GM12878 (cell line): Measurements from ENCODE around the gene TBC1D10A. TPM values are rescaled to one million over a fixed set of nuclear protein-coding genes. Genes with fewer than 3 reads are reported as not detected.

Source experiments
- ATAC-seq: fragments of 200-7000 bp; cut with Tn5 transposase; 3 replicates; pipeline ENCODE4 v1.9.1; 2020; ENCODE audit warnings: mild to moderate bottlenecking, moderate library complexity
- BruUV-seq: library from RNA; stranded (reverse); fragments of 400-500 nt; replicated peaks from 2 replicates; lab custom pipeline; 2021; lab: Mats Ljungman, UMichigan
- CTCF ChIA-PET: fragments of 300-600 bp; sonication (Branson Sonifier 250); formaldehyde crosslinking; extraction: SDS; loops from one replicate; lab custom pipeline; 2021; ENCODE audit warnings: inconsistent platforms; lab: Yijun Ruan, JAX
- POLR2A ChIA-PET: fragments of 350-600 bp; formaldehyde crosslinking; extraction: SDS; loops from one replicate; lab custom pipeline; 2021; ENCODE audit warnings: inconsistent platforms; lab: Charles Lee
- RAD21 ChIA-PET: fragments of 300-600 bp; sonication (Branson Sonifier 250); formaldehyde crosslinking; loops from one replicate; lab custom pipeline; 2023; ENCODE audit warnings: antibody characterized with exemption; ENCODE audit not compliant: unreplicated experiment; lab: Charles Lee
- SMC1A ChIA-PET: fragments of 300-600 bp; sonication (Branson Sonifier 250); formaldehyde crosslinking; loops from one replicate; lab custom pipeline; 2023; ENCODE audit not compliant: unreplicated experiment, uncharacterized antibody; lab: Charles Lee
- DNase-seq: peaks from one replicate; pipeline ENCODE4 v3.0.0-alpha.2; 2011; ENCODE audit warnings: low read depth, low spot score
- FAIRE-seq: peaks from 3 replicates; lab custom pipeline; 2011; peaks lifted over from hg19 to GRCh38; lab: Jason Lieb, UNC
- H2AFZ ChIP-seq: 2 replicates; pipeline ENCODE4 v1.6.0; 2011; ENCODE audit warnings: low read depth, low read length, control low read depth; ENCODE audit not compliant: control insufficient read depth
- H3K27ac ChIP-seq: 2 replicates; pipeline ENCODE4 v1.5.1; 2011; ENCODE audit warnings: control low read depth; ENCODE audit not compliant: control insufficient read depth, insufficient read depth
- H3K27me3 ChIP-seq, 2 experiments: replicated peaks in 1 of 2; 2 replicates each; pipeline versions ENCODE4 v1.6.0 to v1.6.1; 2011; ENCODE audit warnings: low read length in 1 of 2; ENCODE audit not compliant: control insufficient read depth in 2 of 2, insufficient read depth in 2 of 2
- H3K36me3 ChIP-seq, 2 experiments: 2 replicates each; pipeline ENCODE4 v1.5.1; 2011; ENCODE audit warnings: low read length in 1 of 2; ENCODE audit not compliant: control insufficient read depth in 2 of 2, insufficient read depth in 2 of 2
- H3K4me1 ChIP-seq: 2 replicates; pipeline ENCODE4 v1.6.1; 2011; ENCODE audit warnings: mild to moderate bottlenecking, low read length, moderate library complexity, mixed read lengths; ENCODE audit not compliant: control insufficient read depth, insufficient read depth
- H3K4me2 ChIP-seq: 2 replicates; pipeline ENCODE4 v1.6.0; 2011; ENCODE audit warnings: control low read depth; ENCODE audit not compliant: control insufficient read depth, insufficient read depth
- H3K4me3 ChIP-seq: fragments of 200-600 bp; sonication (generic); 2 replicates; pipeline ENCODE4 v1.5.1; 2016
- H3K79me2 ChIP-seq: 2 replicates; pipeline ENCODE4 v1.6.0; 2011; ENCODE audit warnings: low read length; ENCODE audit not compliant: control insufficient read depth, insufficient read depth
- H3K9ac ChIP-seq: 2 replicates; pipeline ENCODE4 v1.8.0; 2011; ENCODE audit warnings: low read length, control low read depth, mixed read lengths; ENCODE audit not compliant: control insufficient read depth, insufficient read depth
- H3K9me3 ChIP-seq: replicated peaks from 3 replicates; pipeline ENCODE4 v1.5.1; 2011; ENCODE audit warnings: mild to moderate bottlenecking, low read length; ENCODE audit not compliant: control insufficient read depth, insufficient read depth
- H4K20me1 ChIP-seq: 2 replicates; pipeline ENCODE4 v1.6.0; 2011; ENCODE audit not compliant: control insufficient read depth, insufficient read depth
- BMI1 ChIP-seq: fragments of 450-650 bp; IDR thresholded peaks from 2 replicates; pipeline ENCODE4 v1.6.1; 2016; ENCODE audit warnings: mild to moderate bottlenecking, moderate library complexity, borderline replicate concordance
- CHD4 ChIP-seq: fragments of 200-600 bp; sonication (generic); IDR thresholded peaks from 2 replicates; pipeline ENCODE4 v1.6.1; 2016; ENCODE audit warnings: mild to moderate bottlenecking
- FOXM1 ChIP-seq: IDR thresholded peaks from 2 replicates; pipeline ENCODE4 v1.6.1; 2012; ENCODE audit warnings: low read depth, mild to moderate bottlenecking, inconsistent platforms, low read length, moderate library complexity
- MYB ChIP-seq: fragments of 150-350 bp; IDR thresholded peaks from 2 replicates; pipeline ENCODE4 v1.6.1; 2014; ENCODE audit warnings: mild to moderate bottlenecking, low read depth, low read length, borderline replicate concordance
- SIN3A ChIP-seq: IDR thresholded peaks from 2 replicates; pipeline ENCODE4 v1.6.1; 2012; ENCODE audit warnings: low read depth, low read length, improper control_type of control experiment
- SMC3 ChIP-seq: IDR thresholded peaks from 2 replicates; pipeline ENCODE4 v1.6.1; 2011; ENCODE audit warnings: low read length, improper control_type of control experiment, borderline replicate concordance
- SREBF1 ChIP-seq: IDR thresholded peaks from 2 replicates; pipeline ENCODE4 v1.6.1; 2012; ENCODE audit warnings: mild to moderate bottlenecking, low read length
- SUZ12 ChIP-seq: fragments of 200-600 bp; sonication (generic); IDR thresholded peaks from one replicate; pipeline ENCODE4 v1.6.1; 2018; ENCODE audit warnings: antibody characterized with exemption, mild to moderate bottlenecking; ENCODE audit not compliant: unreplicated experiment
- TAF1 ChIP-seq: IDR thresholded peaks from 2 replicates; pipeline ENCODE4 v1.6.1; 2011; ENCODE audit warnings: mild to moderate bottlenecking, low read depth, low read length, borderline replicate concordance
- ZBED1 ChIP-seq: IDR thresholded peaks from 2 replicates; pipeline ENCODE4 v1.6.1; 2016; ENCODE audit warnings: borderline replicate concordance
- ZNF207 ChIP-seq: fragments of 450-650 bp; IDR thresholded peaks from 2 replicates; pipeline ENCODE4 v1.6.1; 2014; ENCODE audit warnings: antibody characterized with exemption, mild to moderate bottlenecking, borderline replicate concordance
- ZNF687 ChIP-seq: fragments of 450-650 bp; IDR thresholded peaks from 2 replicates; pipeline ENCODE4 v1.6.1; 2017; ENCODE audit warnings: mild to moderate bottlenecking, moderate library complexity
- ZZZ3 ChIP-seq: IDR thresholded peaks from 2 replicates; pipeline ENCODE4 v1.6.1; 2011; ENCODE audit warnings: low read depth; ENCODE audit not compliant: control insufficient read depth, insufficient read length
- WGBS: methylation state at CpG from one replicate; pipeline ENCODE4 v1.1.6; 2016; ENCODE audit warnings: low lambda C conversion rate; ENCODE audit not compliant: insufficient replicate concordance, insufficient coverage; ENCODE audit errors: missing lambda C conversion rate; 5-methylcytosine and 5-hydroxymethylcytosine counted together
- in situ Hi-C: fragments of 300-500 bp; cut with MboI; formaldehyde crosslinking; loops from 9 replicates; pipeline ENCODE4 v1.14.3; 2018; ENCODE audit warnings: mixed read lengths
- intact Hi-C: fragments of 100-400 bp; cut with micrococcal nuclease; formaldehyde crosslinking; loops from one replicate; pipeline ENCODE4 v1.14.2; 2022; ENCODE audit not compliant: unreplicated experiment
- polyA plus RNA-seq, 11 experiments: library from polyadenylated mRNA; depleted of rRNA in 4 of 11; unstranded in 6 of 11; stranded (reverse) in 5 of 11; fragments of >200 nt; fragmentation: Nextera tagmentation in 4 of 11; fragmentation: Illumina TruSeq in 1 of 11; extraction: Ambion mirVana in 4 of 11; extraction: Trizol in 1 of 11; gene quantifications; 1 replicate in 1 of 11; 2 replicates in 10 of 11; pipeline versions ENCODE4 v1.2.1 to v1.2.3, GENCODE V29; 2011 to 2016; ENCODE audit warnings: inconsistent platforms in 2 of 11, missing spikeins in 2 of 11, low read depth in 1 of 11
- total RNA-seq, 4 experiments: library from RNA; depleted of rRNA in 3 of 4; stranded (reverse); fragments of >200 nt in 3 of 4; fragmentation: Illumina TruSeq in 1 of 4; extraction: Trizol in 1 of 4; gene quantifications; 2 replicates each; pipeline versions ENCODE4 v1.2.1 to v1.2.3, GENCODE V29; 2013 to 2021

TBC1D10A gene
- total and polyA plus RNA-seq, 10 of the 15 experiments (the other 5 are each of a cell fraction or from before 2014, with no cell fraction given): 0.27 to 25.7 (median 15.3) TPM

- ChIA-PET POLR2A (interaction anchor here (0.7 kb wide), 1 partner anchor 9 kb away, joined by 5 read pairs; no protein-coding TSS in a partner anchor), CTCF (interaction anchor here (1.0 to 2.3 kb wide), 4 partner anchors 12 to 112 kb away, joined by 3 to 11 read pairs (median 4); partner anchors contain the start of genes CASTOR1 and RNF215)
Observed at GRCh38 chr22:30375312-30375849, 48.6 kb upstream of the TBC1D10A start.

More at GRCh38 chr22:30375312-30375849, 48.6 kb upstream of the TBC1D10A start:
- H3K27ac ChIP-seq: no peak overlapping the region
- no peak for ATAC-seq
- no peak for TF ChIP-seq FOXM1
- TF ChIP-seq ZBED1: no peak
- no peak for TF ChIP-seq MYB
- TF ChIP-seq SIN3A: no peak
- TF ChIP-seq ZNF207: no peak
- TF ChIP-seq ZZZ3: no peak
- TF ChIP-seq SUZ12: no peak
- no peak for TF ChIP-seq SMC3
- TF ChIP-seq TAF1: no peak
- no peak for TF ChIP-seq SREBF1
- TF ChIP-seq CHD4: no peak
- no peak for TF ChIP-seq BMI1
- no peak for TF ChIP-seq ZNF687
- TF ChIP-seq, all 136 proteins: peak for 0
- no peak for FAIRE-seq
- Histone ChIP-seq H3K4me1 (no peaks in the 10 kb centered on the region), H3K9me3 (no peaks in the 10 kb centered on the region), H2AFZ (no peak overlapping the region), H3K27me3 (no peaks in the 10 kb centered on the region), H3K9ac (no peak overlapping the region), H3K4me2 (no peak overlapping the region), H3K4me3 (no peak overlapping the region), H4K20me1 (no peaks in the 10 kb centered on the region), H3K36me3 (no peaks in the 10 kb centered on the region), H3K79me2 (no peaks in the 10 kb centered on the region)
- ChIA-PET RAD21 (interaction anchor here (0.6 to 1.5 kb wide), 3 partner anchors 10 to 87 kb away, joined by 4 read pairs; partner anchors contain the start of gene RNF215), SMC1A (no interaction called here)
- intact Hi-C loops: no loop called here
- no peak for DNase-seq
- BruUV-seq: no TSS peak
- WGBS: 69% methylated on average over 13 of the region's 13 CpGs
- in situ Hi-C loops: no loop called here
